ENCODE results near the gene PRKCQ. TPM values are rescaled to one million over a fixed set of nuclear protein-coding genes. Genes with fewer than 3 reads are reported as not detected.

The PRKCQ gene
- total RNA-seq, 2 donors from 2014 or later: 0.41 to 0.42 TPM

DNA sequence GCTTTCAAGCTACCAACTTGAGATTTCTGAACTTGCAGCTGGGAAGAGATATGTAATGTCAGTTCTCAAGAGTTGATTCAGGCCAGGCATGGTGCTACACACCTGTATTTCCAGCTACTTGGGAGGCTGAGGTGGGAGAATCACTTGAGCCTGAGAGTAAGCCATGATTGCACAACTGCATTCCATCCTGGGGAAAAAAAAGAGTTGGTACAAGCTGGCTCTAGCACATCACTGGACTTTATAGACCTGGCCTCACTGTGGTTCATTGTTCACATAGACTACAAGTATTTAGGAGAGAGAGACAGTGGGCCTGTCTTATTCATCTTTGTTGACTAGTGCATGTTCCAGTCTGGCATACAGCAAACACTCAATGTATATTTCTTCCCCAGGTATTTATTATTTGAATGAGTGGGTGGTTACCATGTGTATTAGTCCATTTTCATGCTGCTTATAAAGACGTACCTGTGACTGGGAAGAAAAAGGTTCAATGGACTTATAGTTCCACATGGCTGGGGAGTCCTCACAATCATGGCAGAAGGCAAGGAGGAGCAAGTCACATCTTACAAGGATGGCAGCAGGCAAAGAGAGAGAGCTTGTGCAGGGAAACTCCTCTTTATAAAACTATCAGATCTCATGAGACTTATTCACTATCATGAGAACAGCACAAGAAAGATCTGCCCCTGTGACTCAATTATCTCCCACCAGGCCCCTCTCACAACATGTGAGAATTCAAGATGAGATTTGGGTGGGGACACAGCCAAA is 200.9 kb downstream of the PRKCQ start:
- TF ChIP-seq, protein P1, sequence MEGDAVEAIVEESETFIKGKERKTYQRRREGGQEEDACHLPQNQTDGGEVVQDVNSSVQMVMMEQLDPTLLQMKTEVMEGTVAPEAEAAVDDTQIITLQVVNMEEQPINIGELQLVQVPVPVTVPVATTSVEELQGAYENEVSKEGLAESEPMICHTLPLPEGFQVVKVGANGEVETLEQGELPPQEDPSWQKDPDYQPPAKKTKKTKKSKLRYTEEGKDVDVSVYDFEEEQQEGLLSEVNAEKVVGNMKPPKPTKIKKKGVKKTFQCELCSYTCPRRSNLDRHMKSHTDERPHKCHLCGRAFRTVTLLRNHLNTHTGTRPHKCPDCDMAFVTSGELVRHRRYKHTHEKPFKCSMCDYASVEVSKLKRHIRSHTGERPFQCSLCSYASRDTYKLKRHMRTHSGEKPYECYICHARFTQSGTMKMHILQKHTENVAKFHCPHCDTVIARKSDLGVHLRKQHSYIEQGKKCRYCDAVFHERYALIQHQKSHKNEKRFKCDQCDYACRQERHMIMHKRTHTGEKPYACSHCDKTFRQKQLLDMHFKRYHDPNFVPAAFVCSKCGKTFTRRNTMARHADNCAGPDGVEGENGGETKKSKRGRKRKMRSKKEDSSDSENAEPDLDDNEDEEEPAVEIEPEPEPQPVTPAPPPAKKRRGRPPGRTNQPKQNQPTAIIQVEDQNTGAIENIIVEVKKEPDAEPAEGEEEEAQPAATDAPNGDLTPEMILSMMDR (IDR thresholded peaks at IDR 0.05): no peak
- no peaks in the 10 kb centered on the region for H3K36me3 ChIP-seq
- H3K9me3 ChIP-seq: no peaks in the 10 kb centered on the region
- ATAC-seq (ENCODE audit: insufficient number of reproducible peaks, low FRiP score, low read depth) (no peak), DNase-seq (ENCODE audit: low spot score) (no peak)
- peaks cover 19 to 30% of the 10 kb centered on the region in 2 donors for H3K4me1 ChIP-seq (ENCODE audit: control insufficient read depth in 1 of 2, low read depth in 2 of 2)
- no peaks in the 10 kb centered on the region for H3K27me3 ChIP-seq (replicated peaks; ENCODE audit: insufficient read depth)
- H3K4me3 ChIP-seq: no peak overlapping the region
- no peak overlapping the region for H3K27ac ChIP-seq
